Measurements from ENCODE around the gene SF3B1. TPM values are rescaled to one million over a fixed set of nuclear protein-coding genes. Genes with fewer than 3 reads are reported as not detected.

SF3B1 gene
- total RNA-seq, 4 donors from 2014 or later = 313 to 785 (median 486) TPM

DNA sequence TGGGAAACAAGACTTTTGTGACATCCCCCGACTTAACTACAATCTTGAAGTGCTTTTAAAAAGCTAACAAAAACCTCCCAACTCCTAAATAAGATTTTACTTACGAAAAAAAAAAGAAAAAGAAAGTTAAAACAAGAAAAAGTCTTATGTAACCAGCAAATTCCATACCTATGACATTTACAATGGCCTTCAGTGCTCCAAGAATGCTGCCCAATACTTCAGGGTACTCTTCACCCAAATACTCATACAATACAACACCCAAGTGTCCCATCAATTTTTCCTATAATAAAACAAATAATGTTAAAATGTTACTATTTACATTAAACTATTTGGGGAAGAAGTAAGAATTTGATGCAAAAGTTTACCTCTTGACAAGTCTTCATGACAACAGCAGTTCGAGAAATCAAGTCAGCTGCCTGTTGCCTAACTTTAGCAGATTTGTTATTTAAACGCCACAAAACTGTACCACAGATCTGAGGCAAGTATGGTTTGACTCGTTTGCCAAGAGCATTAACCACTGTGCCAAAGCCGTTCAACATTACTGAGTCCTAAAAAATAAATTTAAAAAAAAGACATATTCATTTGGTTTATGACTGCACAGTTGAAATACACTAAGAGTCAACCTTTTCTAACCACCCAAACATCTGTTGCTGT, 34.8 kb downstream of the SF3B1 start:
- Histone ChIP-seq H3K27ac (no peak overlapping the region), H3K36me3 (peaks cover 0 to 100% (median 10%) of the 10 kb centered on the region in 3 donors), H3K4me3 (no peak overlapping the region), H3K27me3 (no peaks in the 10 kb centered on the region), H3K9me3 (no peaks in the 10 kb centered on the region), H3K4me1 (no peaks in the 10 kb centered on the region)
- DNase-seq = no peak
- no peak for TF ChIP-seq POLR2A (IDR thresholded peaks at IDR 0.05)
- TF ChIP-seq, protein P1, sequence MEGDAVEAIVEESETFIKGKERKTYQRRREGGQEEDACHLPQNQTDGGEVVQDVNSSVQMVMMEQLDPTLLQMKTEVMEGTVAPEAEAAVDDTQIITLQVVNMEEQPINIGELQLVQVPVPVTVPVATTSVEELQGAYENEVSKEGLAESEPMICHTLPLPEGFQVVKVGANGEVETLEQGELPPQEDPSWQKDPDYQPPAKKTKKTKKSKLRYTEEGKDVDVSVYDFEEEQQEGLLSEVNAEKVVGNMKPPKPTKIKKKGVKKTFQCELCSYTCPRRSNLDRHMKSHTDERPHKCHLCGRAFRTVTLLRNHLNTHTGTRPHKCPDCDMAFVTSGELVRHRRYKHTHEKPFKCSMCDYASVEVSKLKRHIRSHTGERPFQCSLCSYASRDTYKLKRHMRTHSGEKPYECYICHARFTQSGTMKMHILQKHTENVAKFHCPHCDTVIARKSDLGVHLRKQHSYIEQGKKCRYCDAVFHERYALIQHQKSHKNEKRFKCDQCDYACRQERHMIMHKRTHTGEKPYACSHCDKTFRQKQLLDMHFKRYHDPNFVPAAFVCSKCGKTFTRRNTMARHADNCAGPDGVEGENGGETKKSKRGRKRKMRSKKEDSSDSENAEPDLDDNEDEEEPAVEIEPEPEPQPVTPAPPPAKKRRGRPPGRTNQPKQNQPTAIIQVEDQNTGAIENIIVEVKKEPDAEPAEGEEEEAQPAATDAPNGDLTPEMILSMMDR (IDR thresholded peaks at IDR 0.05) = no peak

GRCh38 chr2:197398913-197399312, 35.9 kb downstream of the SF3B1 start:
- H3K27me3 ChIP-seq = no peaks in the 10 kb centered on the region
- no peak for TF ChIP-seq POLR2A (IDR thresholded peaks at IDR 0.05)
- TF ChIP-seq, protein P1 (IDR thresholded peaks at IDR 0.05) = no peak
- no peak for DNase-seq
- H3K27ac ChIP-seq = no peak overlapping the region
- no peak overlapping the region for H3K4me3 ChIP-seq
- peaks cover 0 to 100% (median 10%) of the 10 kb centered on the region in 3 donors for H3K36me3 ChIP-seq
- H3K9me3 ChIP-seq = no peaks in the 10 kb centered on the region
- no peaks in the 10 kb centered on the region for H3K4me1 ChIP-seq

DNA sequence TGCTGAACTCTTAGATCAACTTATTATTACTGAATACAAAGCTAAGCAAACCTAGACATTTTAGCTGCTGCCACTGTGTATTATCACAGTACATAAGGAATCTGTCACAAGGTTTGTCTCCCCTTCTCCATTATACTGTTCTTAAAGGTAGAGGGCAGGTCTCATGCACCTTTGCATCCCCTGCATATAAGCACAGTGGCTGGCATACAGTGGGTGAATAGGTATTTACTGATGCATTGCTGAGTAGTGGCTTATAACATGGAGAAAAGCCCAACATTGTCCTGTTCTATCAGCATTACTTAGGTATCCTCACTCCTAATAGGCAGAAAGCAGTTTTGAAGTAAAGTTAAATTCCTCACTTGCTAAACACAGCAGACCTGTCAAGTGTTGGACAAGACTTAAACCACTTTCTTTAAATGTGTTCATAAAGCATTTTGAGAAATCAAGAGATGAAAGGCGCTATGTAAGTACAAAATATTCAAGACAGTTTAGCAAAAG, 43.6 kb downstream of the SF3B1 start:
- no peak for DNase-seq
- Histone ChIP-seq H3K4me1 (no peaks in the 10 kb centered on the region), H3K27ac (no peak overlapping the region), H3K9me3 (no peaks in the 10 kb centered on the region), H3K27me3 (no peaks in the 10 kb centered on the region), H3K4me3 (no peak overlapping the region), H3K36me3 (peaks cover 0 to 58% (median 0%) of the 10 kb centered on the region in 3 donors)
- TF ChIP-seq, protein P1 (IDR thresholded peaks at IDR 0.05) = no peak
- no peak for TF ChIP-seq POLR2A (IDR thresholded peaks at IDR 0.05)

DNA sequence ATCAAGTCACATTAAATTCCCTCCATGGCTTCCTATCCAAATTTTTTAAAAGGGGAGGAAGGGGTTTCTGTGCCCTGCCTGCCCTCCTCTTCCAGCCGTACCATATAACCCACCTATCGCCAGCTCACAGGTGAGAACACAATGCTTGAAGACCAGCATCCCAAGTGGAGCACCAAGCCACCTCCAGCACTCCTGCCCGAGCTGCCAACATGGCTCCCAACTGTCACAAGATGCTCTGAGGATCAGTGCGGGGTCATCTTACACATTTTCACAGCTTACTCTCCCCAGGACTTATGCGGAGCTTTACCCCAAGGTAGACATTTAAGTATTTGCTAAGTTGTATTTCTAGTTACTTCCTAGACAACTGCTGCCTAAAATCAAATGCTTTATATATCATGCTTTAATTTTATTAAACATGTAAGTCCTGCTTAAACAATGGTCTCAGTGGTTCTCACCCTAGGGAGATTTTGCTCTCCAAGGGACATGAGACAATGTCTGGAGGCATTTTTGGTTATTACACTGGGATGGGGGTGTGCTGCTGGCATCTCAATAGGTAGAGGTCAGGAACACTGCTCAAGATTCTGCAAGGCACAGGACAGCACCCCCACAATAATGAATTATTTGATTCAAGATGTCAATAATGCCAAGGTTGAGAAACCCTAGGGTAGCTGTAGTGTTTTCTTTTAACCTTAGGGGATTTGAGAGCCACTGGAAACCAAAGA, 45.8 kb downstream of the SF3B1 start:
- no peaks in the 10 kb centered on the region for H3K4me1 ChIP-seq
- no peak for DNase-seq
- H3K27ac ChIP-seq = no peak overlapping the region
- TF ChIP-seq, protein P1 (IDR thresholded peaks at IDR 0.05) = no peak
- TF ChIP-seq POLR2A (IDR thresholded peaks at IDR 0.05) = no peak
- peaks cover 0 to 36% (median 0%) of the 10 kb centered on the region in 3 donors for H3K36me3 ChIP-seq
- no peak overlapping the region for H3K4me3 ChIP-seq
- H3K9me3 ChIP-seq = no peaks in the 10 kb centered on the region
- no peaks in the 10 kb centered on the region for H3K27me3 ChIP-seq

DNA sequence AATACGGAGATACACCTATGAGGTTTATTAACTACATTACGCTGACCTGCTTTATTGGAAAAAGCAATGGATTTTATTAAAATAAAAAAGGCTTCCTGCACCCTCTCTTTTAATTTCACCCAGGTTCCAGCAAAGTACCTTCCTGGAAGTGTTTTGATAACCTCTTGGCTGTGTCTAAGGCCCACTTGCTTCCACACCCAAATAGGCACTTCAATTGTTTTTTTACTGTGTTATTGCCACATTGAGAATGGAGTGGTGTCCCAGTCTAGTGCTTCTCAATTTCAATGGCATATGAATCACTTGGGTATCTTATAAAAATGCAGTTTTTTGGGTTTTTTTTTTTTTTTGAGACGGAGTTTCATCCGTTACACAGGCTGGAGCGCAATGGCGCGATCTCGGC, 47.6 kb downstream of the SF3B1 start:
- Histone ChIP-seq H3K4me3 (no peak overlapping the region), H3K27me3 (no peaks in the 10 kb centered on the region), H3K36me3 (peaks cover 0 to 17% (median 0%) of the 10 kb centered on the region in 3 donors), H3K27ac (no peak overlapping the region), H3K9me3 (no peaks in the 10 kb centered on the region), H3K4me1 (no peaks in the 10 kb centered on the region)
- no peak for DNase-seq
- no peak for TF ChIP-seq POLR2A (IDR thresholded peaks at IDR 0.05)
- TF ChIP-seq, protein P1 (IDR thresholded peaks at IDR 0.05) = no peak

All from Peyer's patch (tissue), 4 donors.